Colon (tissue), 2 donors: ENCODE measurements around the gene TTLL9.

ENCODE experiments used
- FAIRE-seq: peaks from 2 replicates; lab custom pipeline; 2012; peaks lifted over from hg19 to GRCh38; lab: Jason Lieb, UNC
- donor health status: control.
- donor health status: control.

TTLL9 gene

GRCh38 chr20:31837896-31838397 is 32.5 kb upstream of the TTLL9 start:
- FAIRE-seq: no peak

GRCh38 chr20:31838646-31839292 is 31.7 kb upstream of the TTLL9 start:
- no peak for FAIRE-seq

- no peak for FAIRE-seq
Observed at GRCh38 chr20:31839782-31840487, 30.5 kb upstream of the TTLL9 start.

- no peak for FAIRE-seq
Observed at GRCh38 chr20:31840906-31841816, 29.3 kb upstream of the TTLL9 start.

- no peak for FAIRE-seq
Observed at GRCh38 chr20:31841928-31842327, 28.5 kb upstream of the TTLL9 start.

GRCh38 chr20:31842471-31843157 is 27.8 kb upstream of the TTLL9 start:
- FAIRE-seq: no peak

- no peak for FAIRE-seq
Observed at GRCh38 chr20:31843288-31843687, 27.1 kb upstream of the TTLL9 start.

- no peak for FAIRE-seq
Observed at GRCh38 chr20:31843881-31844280, 26.6 kb upstream of the TTLL9 start.

GRCh38 chr20:31844737-31845299 is 25.6 kb upstream of the TTLL9 start:
- no peak for FAIRE-seq

GRCh38 chr20:31845300-31845863 is 25.1 kb upstream of the TTLL9 start, which contains the start of gene FOXS1:
TSS of gene FOXS1 (minus strand) at chr20:31845604. CDS start at chr20:31845542, 62 bp downstream.
- no peak for FAIRE-seq

GRCh38 chr20:31846793-31847138 is 23.7 kb upstream of the TTLL9 start:
- FAIRE-seq: no peak

- no peak for FAIRE-seq
Observed at GRCh38 chr20:31848088-31848999, 22.1 kb upstream of the TTLL9 start.

- no peak for FAIRE-seq
Observed at GRCh38 chr20:31849306-31849930, 21.0 kb upstream of the TTLL9 start.

- FAIRE-seq: no peak
Observed at GRCh38 chr20:31851240-31851955, 19.0 kb upstream of the TTLL9 start.

GRCh38 chr20:31853481-31853880 is 17.0 kb upstream of the TTLL9 start:
- no peak for FAIRE-seq

- FAIRE-seq: no peak
Observed at GRCh38 chr20:31856516-31856915, 13.9 kb upstream of the TTLL9 start.

GRCh38 chr20:31857861-31858759 is 12.3 kb upstream of the TTLL9 start:
- FAIRE-seq: no peak

- no peak for FAIRE-seq
Observed at GRCh38 chr20:31858760-31859083, 11.7 kb upstream of the TTLL9 start.
